Stimulated activated CD8-positive, alpha-beta memory T cell treated with anti-CD3 and anti-CD28 coated beads, Interleukin-15, amount 100 ng/mL, for 24 hours (primary cell): ENCODE measurements around the gene ZEB2.

Experiments used
- DNase-seq: peaks from one replicate; pipeline ENCODE4 v3.0.0-alpha.2; 2020; ENCODE audit warnings: low read depth

Gene ZEB2

GRCh38 chr2:144470816-144471215 lies 49.1 kb downstream of the ZEB2 start:
- no peak for DNase-seq

DNA sequence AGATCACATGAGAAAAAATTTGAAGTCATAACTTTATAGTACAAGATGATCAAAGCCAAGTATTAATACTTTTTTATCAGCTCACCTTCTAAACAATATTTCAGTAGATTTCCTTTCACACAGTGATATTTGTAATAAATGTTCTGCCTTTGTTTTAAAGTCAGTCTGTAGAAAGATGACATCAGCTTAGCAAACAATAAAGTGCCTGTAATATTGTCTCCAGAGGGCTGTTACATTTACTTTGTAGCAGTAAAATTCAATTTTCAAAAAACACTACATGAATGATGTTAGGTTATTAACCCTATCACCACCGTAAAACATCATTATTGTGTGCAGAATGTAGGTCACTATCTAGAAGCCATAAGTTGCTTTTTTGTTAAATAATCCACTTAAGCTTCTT lies 49.6 kb downstream of the ZEB2 start:
- DNase-seq, result no peak

DNA sequence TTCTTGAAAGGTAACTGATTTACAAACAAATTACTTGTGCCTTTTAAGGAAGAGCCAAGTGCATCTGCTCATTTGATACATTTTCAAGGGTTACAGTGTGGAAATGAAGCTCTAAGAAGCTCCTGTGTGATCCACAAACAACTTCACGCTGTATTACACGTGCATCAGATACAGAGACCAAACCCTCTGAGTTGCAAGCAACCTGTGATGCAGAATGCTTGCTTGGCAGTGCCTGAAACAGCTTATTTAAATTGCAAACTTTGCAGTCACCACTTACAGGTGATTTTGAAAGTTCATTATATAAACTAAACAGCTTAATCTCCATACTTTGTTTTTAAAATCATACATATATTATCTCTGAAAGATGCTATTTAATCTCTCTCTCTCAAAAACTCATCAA lies 50.1 kb downstream of the ZEB2 start:
- DNase-seq, result no peak

DNA sequence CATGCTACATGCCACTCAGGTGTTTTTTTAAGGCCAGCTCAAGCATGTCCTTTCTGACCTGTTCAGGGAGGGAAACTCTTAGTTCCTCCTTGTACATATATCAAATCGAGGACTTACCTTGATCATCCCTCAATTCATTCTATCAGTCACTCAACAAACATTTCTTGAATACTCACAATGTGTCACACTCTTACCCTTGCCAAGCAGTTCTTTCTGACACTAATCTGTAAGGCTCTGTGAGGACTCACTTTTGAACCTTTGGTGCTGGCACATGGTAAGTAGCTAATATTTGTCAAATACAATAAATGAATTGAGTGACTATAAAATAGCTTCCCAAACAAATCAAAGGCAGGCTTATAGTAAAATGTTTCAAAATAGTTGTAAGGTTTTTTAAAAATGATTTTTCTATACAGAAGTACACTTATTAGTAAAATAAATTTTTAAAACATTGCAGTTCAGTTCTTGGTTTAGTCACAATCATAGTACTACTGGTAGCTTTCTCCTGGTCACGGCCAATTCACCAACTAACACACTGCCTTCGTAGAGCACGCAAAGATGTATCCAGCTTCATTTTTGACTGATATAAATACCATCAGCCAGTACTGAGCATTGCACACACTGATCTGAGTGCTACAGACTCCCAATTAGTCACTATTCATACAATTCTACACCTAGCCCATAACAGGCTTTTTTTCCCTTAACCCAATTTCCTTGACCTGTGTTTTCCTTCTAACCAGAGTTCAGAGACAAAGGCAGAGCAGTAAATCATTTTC lies 50.9 kb downstream of the ZEB2 start:
- no peak for DNase-seq

- DNase-seq, result no peak
Measured at GRCh38 chr2:144467502-144468137, 52.3 kb downstream of the ZEB2 start.

DNA sequence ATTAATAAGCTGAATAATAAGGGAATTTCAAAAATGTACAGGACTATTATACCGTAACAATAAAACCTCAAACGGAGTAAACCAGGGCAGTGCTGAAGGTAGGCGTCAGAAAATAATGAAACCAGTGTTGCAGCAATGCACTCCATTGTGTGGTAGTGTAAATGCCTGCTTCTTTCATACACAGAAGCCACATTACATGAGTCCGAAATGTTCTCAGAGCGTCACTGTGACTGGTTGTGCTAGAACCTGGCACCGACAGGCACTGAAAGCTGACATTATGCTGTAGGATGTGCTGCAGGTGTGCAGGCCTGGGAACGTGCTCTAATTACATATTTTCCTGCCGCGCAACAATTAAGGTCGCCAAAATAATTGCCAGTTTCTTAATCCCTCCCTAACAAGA lies 53.3 kb downstream of the ZEB2 start:
- no peak for DNase-seq

DNA sequence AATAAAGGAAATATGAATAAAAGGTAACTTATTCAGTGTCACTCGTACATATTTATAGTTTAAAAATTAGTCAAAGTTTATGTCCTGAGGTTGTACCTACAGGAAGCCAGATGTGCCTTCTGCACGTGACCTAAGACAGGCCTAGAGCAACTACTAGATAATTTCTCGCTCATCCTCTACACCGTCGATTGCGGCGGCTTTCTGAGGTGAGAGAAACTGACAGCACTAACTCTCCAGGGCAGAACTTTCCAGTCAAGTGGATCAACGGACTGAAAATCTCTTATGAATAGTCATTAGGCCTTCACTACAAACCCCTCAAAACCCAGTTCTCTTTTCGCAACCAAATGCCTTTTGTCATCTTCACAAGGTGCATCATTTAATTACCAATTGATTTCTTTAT lies 54.2 kb downstream of the ZEB2 start:
- DNase-seq, result no peak

- no peak for DNase-seq
Measured at GRCh38 chr2:144464730-144465129, 55.2 kb downstream of the ZEB2 start.

- DNase-seq, result no peak
Measured at GRCh38 chr2:144463266-144463665, 56.7 kb downstream of the ZEB2 start.

DNA sequence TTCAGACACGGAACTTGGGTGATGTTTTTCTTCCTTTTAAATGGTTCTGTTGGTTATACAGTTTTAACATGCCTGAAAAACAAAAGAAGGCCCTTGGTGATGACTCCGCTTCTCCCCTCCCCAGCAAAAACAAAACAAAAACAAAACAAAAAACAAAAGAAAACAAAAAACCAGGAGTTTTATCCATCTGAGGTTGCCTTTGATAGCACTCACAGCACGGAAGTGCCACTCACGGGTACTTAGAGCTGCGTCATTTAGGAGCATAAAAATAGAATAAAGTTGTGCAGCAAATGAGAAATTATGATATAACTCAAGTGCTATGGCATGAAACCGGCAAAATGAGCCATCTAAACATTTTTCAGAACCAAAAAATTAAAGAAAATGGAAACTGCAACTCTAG lies 57.7 kb downstream of the ZEB2 start:
- no peak for DNase-seq

DNA sequence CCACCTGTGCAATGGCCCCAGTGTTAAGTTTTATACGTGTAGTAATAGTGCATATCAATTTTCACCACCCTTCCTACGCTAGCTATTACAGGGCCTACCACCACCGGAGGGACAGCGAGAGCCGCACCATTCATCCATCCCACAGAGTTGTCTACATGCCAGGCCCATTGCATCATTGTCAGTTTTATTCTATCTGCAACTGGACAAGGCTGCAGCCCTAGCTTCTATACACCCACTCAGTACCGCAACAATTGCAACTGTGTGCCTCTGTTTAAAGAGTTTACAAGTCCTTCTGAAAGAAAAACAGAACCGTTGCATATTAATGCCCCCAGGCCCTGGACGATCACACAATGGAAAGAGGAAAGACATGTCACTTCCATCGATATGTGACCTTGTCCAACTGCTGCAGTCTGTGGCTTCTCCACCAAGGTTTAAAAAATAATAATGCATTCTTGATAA lies 58.6 kb downstream of the ZEB2 start:
- no peak for DNase-seq

DNA sequence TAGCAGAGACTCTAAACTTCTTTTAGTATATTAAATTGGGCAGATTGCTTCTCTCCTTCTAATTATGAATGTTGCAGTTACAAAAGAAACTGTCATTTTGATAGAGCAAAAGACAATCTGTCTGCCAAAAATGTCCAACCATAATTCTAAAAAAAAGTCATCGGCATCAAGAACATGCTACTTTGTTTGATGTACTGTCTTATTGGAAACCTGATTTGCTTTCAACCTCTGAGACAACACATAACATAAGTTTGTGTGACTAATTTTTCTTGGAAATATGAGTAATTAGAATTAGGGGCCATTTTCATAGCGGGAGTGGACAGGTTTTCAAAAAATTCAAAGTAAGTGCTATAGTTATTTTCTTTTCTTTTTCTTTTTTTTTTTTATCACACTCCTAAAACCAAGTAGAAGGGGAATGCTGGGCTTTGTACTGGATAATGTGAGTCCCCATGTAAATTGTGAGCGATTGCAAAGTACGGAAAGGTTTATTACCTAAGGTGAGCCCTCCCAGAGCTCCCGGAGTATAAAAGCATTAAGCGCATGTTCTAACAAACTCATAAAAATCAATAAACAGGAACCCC lies 59.1 kb downstream of the ZEB2 start:
- DNase-seq, result no peak

DNA sequence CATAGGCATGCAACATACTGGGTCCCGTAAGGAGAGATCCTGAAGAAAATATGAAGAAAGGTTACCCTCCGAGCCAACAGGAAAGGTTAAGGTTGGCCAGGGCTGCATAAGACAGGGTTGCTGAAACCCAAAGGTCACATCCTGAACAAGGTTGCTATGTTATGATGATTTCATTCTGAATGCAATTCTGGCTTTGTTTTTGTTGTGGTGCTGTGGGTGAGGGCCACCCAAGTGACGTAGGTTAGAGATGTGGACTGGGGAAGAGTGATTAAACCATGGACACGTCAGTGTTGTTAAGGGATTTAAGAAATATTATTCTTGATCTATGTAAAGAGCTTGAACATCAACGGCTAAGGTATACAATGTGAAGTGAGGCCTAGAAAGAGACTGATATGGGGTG lies 60.0 kb downstream of the ZEB2 start:
- DNase-seq, result no peak

DNA sequence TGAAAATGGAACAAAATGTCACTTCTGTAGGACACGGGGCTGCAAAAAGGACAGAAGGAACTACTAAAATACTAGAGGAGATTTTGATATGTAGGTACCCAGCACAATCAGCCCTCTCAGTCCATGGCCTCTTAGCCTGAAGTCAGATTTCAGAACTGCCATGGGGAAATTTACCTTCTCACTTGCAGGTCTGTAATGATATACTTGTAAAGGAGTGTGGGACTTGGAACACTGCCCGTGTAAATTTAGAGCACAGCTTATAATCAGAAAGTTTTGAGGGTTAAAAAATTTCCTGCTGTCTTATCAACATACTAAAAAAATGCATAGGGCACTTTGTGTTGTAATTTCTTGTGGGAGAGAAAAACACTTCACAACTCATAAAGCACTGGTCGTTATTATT lies 60.6 kb downstream of the ZEB2 start:
- DNase-seq, result no peak

DNA sequence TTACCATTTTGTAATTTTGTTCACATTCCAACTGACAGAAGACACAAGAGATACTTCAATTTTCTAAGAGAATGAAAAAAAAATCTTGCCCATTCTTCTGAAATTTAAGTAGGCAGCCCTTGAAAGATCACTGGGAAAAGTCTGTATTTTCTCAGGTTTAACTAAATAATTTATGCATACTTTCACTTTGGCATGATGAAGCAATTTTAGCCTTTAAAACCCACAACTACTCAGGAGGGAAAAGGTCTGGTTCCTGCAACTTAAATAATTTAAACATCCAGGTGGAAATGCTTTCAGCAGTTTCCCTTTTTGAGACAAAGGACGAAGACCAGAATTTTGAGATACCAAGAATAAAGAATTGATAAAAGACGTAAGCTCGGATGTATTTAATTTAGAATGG lies 61.4 kb downstream of the ZEB2 start:
- DNase-seq, result no peak

DNA sequence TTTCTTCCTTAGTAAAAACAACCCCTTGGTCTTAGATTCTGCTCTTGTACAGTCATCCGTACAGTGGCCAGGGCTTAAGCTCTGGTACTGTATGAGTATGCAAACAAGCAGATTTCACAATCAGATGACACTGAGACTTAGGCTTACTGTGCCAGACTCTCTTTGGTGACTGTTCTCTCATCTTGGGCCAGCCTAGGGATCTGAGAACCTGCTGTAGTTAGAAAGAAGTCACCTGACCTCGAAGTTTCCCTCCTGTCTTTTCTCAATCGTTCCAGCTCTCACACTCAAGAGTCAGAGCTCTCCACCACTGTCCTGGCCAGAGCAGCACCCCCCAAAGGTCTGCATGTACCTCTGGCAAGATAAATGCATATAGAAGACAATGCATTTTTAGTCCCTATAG lies 63.2 kb downstream of the ZEB2 start:
- no peak for DNase-seq

GRCh38 chr2:144455987-144456386 lies 63.9 kb downstream of the ZEB2 start:
- DNase-seq, result no peak

DNA sequence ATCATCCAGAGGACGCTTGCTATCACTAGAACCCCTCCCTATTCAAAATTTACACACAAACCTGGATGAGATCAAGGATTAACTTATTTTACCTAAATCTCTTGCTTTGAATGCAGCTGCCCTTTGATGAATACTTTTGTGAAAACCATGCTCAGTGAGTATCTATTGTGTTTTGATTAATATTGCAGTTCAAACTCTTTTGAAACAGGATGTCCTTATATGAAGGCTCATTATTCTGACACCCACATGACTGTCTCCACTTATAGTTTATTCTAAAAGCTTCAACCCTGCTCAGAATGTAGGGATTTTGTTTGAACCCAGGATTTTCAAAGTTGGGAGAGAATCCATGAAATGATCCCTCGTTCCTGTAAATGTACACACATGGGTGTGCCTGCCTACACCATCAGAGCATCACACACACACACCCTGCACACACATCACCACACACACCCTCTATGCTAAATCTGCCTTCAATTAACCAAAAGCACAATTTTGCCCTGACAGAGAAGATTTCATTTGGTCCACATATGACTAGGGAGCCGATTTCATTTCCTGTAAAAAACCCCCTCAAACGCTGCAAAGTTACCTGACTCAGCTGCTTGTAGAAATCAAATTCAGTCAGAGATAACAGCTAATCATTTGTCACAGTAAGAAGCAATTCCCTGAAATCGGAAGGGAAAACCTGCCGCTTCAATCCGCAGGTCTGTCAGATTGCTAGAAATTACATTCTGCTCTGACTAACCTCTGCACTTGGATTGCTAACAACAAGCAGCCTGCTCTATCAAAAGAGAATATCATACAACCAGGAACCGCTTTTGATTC lies 65.2 kb downstream of the ZEB2 start:
- DNase-seq, result no peak

GRCh38 chr2:144453486-144454158 lies 66.3 kb downstream of the ZEB2 start:
- DNase-seq, result no peak

- no peak for DNase-seq
Measured at GRCh38 chr2:144452989-144453336, 67.0 kb downstream of the ZEB2 start.

GRCh38 chr2:144452169-144452988 lies 67.5 kb downstream of the ZEB2 start:
- no peak for DNase-seq
